VCaP (cell line): ENCODE data around the gene CCBE1.
A peak's percentile ranks its signal among the peaks of the same experiment; 100 is the strongest.

Source experiments
- H3K27ac ChIP-seq: fragments of 450-650 bp; 2 replicates; pipeline ENCODE4 v1.5.1; 2017
- TF ChIP-seq, protein P1 (sequence below): fragments of 450-650 bp; conservative IDR thresholded peaks from 2 replicates; pipeline ENCODE4 v1.5.1; 2017; ENCODE audit warnings: mild to moderate bottlenecking, moderate library complexity

Gene CCBE1

DNA sequence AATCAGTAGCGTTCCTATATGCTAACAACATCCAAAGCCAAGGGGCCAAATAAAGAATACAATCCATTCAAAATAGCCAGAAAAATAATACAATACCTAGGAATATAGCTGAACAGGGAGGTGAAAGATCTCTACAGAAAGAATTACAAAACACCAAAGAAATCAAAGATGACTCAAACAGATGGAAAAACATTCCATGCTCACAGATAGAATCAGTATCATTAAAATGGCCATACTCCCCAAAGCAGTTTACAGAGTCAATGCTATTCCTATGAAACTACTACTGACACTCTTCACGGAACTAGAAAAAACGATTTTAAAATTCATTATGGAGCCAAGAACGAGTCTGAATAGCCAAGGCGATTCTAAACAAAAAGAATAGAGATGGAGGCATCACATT lies 57.4 kb downstream of the CCBE1 start:
- TF ChIP-seq, protein P1, sequence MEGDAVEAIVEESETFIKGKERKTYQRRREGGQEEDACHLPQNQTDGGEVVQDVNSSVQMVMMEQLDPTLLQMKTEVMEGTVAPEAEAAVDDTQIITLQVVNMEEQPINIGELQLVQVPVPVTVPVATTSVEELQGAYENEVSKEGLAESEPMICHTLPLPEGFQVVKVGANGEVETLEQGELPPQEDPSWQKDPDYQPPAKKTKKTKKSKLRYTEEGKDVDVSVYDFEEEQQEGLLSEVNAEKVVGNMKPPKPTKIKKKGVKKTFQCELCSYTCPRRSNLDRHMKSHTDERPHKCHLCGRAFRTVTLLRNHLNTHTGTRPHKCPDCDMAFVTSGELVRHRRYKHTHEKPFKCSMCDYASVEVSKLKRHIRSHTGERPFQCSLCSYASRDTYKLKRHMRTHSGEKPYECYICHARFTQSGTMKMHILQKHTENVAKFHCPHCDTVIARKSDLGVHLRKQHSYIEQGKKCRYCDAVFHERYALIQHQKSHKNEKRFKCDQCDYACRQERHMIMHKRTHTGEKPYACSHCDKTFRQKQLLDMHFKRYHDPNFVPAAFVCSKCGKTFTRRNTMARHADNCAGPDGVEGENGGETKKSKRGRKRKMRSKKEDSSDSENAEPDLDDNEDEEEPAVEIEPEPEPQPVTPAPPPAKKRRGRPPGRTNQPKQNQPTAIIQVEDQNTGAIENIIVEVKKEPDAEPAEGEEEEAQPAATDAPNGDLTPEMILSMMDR = no peak
- no peak overlapping the region for H3K27ac ChIP-seq

DNA sequence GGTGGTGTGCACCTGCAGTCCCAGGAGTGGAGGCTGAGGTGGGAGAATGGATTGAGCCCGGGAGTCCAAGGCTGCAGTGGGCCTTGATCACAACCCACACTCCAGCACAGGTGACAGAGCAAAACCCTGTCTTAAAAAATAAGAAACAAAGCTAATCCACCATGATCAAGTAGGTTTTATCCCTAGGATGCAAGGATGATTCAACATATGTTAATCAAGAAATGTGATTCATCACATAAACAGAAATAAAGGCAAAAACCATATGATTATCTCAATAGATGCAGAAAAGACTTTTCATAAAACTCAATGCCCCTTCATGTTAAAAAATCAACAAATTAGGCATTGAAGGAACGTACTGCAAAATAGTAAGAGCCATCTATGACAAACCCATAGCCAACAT lies 58.1 kb downstream of the CCBE1 start:
- no peak overlapping the region for H3K27ac ChIP-seq
- TF ChIP-seq, protein P1 = no peak

DNA sequence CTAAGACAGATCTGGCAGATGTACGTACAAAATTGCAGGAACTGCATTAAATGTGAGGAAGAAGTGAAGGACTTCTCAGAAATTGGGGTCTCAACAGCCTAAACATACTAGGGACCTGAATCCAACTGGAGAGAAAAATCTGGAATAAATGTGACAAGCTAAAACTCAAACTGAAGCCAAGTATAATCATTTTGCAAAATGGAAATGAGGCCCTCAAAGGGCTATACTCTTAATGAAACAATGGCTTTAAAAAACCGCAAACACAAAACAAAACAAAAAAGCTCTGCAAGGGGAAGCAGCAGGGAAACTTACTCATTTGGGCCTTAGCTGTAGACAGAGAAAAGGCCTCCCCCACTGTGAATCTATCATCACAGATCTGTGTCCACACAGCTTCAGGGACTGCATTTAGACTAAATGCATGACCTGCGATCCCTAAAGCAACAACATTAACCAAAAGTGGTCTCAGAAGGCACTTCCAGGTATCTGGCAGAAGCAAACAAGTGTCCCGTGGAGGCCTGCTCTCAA lies 63.2 kb downstream of the CCBE1 start:
- TF ChIP-seq, protein P1 = no peak
- H3K27ac ChIP-seq = no peak overlapping the region

DNA sequence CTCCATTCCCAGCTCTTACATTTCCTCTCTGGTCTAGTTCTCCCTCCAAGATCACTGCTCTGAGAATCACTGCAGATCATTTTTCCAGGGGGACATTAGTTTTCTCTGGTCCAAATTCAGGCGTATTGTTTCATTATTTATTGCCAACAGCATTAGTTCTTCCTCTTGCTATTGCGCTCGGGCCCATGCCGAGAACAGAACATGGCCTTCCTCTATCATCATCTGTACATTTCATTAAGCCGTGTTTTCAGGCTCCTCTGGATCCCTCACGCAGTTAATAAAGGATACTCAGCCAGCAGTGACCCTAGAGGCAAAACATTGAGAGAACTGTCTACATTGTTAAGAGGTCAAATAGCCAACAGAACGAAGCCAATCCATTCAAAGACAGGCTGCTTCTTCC lies 63.9 kb downstream of the CCBE1 start:
- TF ChIP-seq, protein P1 = no peak
- H3K27ac ChIP-seq = no peak overlapping the region

DNA sequence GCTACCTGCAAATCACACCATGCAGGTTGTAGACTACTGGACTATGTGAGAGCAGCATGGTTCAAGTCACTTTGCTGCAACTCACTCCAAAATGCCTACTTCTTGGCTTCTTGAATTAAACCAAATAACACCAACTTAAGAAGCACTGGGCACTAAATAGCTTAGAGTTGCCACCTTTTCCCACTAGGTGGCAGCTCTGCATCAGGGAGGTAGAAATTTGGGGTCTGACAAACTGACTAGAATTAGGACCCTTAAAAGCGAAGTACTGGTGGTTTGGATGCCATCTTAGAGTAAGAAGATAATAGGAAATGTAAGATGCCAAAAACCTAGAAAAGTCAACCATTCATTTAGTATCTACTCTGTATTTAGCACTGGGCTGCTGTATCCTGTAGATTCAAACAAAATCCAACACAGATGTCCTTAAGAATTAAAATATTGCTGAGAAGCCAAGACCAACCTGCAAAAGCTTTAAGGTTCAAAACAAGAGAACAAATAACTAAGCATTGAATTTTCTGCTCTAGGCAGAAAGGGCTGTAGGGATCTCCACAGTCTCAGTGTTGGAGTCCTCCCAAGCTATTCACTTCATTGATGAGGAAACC lies 65.5 kb downstream of the CCBE1 start:
- TF ChIP-seq, protein P1 = peak; percentile 82

DNA sequence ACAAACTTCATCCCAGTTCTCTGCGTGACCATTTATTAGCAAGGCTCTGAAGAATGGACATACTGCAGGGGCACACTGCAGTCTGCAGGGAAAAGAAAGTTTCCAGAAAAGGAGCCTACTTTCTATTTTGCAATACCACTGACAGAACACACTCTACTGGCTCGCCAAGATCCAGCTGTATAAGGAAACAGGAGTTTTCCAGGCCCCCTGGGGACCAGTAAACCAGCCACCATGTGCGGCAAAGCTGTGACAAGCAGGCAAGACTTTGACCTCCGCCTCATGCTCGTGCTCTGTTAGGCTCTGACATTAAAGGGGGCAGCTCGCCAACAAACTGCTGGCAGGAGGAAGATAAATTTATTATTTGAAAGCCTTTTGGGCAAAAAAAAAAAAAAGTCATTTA lies 67.3 kb downstream of the CCBE1 start:
- TF ChIP-seq, protein P1 = no peak

More for the DNA sequence above, 65.5 kb downstream of the CCBE1 start:
- no peak overlapping the region for H3K27ac ChIP-seq

DNA sequence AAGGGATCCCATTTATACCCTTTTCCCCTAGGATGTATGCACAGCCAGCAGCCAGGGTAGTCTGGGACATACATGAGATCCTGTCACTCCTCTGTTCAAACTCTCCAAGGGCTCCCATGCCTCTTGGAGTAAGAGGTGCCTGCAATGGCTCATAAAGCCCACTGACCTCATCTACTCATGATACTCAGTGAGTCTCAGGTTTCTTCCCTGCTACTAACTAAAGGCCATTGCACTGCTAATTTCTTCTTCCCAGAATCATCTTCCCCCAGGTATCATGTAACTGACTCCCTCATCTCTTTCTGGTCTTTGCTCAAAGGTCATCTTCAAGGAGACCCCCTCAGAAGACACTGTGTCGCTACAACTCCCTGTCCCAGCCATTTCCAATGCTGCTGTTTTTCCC lies 68.2 kb downstream of the CCBE1 start:
- H3K27ac ChIP-seq = no peak overlapping the region
- TF ChIP-seq, protein P1 = no peak

More for the DNA sequence above, 67.3 kb downstream of the CCBE1 start:
- H3K27ac ChIP-seq = no peak overlapping the region
